Stimulated activated CD8-positive, alpha-beta memory T cell treated with anti-CD3 and anti-CD28 coated beads, Interleukin-15, amount 100 ng/mL, for 48 hours (primary cell): Measurements from ENCODE around the gene ACAP1.
"Not testable (repeated sequence)": the region's sequence is repeated elsewhere in the genome, so short reads cannot be mapped to it uniquely, and the experiment has no call there.

Experiments
- DNase-seq, 2 donors: peaks; one replicate each; pipeline ENCODE4 v3.0.0-alpha.2; 2020; ENCODE audit warnings: low read depth in 2 of 2

Gene ACAP1

DNA sequence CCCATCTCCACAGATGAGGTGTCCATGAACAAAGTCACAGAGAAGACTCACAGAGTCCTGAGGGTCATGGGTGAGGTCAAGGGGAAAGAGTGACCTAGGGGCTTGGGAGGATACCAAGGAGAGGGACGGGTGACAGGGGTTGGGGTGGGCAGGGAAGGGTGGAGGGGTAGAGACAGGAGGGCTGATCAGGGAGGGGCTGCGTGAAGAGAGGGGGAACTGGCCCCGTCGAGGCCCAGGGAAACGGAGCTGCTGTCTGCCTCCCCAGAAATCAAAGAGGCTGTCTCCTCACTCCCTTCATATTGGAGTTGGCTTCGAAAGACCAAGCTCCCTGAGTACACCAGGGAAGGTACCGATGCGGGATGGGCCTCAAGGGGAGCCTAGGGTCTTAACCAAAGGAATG, 19.2 kb downstream of the ACAP1 start:
- no peak for DNase-seq

GRCh38 chr17:7356072-7356549, 19.8 kb downstream of the ACAP1 start:
- DNase-seq, result peak; percentile 77 to 79

DNA sequence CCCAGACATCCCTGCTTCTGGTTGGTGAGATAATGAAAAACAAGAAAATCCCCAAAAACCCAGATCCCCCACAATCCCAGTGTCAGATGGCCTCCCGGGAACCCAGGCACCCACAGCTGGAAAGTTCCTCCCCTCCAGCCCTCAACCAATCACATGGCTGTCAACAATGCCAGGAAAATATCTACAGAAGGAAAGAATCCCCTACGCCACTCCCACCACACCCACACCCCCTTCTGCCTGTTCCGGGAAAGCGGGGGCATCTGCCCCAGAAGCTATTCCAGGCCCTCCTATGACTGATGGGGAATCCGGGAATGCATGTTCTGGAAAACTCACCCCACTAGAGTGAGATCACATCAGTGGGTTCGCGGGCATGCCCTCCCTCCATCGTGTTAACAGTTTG, 20.4 kb downstream of the ACAP1 start:
- no peak for DNase-seq

- no peak for DNase-seq
Observed at GRCh38 chr17:7357381-7357780, 21.1 kb downstream of the ACAP1 start.

DNA sequence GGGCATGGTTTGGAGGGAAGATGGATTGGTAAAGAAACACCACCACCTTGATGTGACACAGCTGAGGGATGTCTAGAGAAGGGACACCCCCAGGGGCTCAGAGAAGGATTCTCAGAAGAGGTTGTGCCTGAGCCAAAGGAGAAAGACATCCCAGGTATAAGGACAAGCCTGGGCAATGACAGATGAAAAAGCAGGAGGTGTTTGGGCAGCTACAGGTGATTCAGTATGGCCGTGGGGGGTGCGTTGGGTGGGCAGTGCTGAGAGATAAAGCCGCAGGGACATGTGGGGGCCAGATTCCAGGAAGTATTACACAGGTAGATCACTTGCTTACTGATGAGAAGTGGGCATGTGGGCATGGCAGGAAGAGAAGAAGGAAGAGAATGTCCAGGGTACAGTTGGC, 25.6 kb downstream of the ACAP1 start:
- no peak for DNase-seq

GRCh38 chr17:7363311-7363710, 27.0 kb downstream of the ACAP1 start:
- no peak for DNase-seq

DNA sequence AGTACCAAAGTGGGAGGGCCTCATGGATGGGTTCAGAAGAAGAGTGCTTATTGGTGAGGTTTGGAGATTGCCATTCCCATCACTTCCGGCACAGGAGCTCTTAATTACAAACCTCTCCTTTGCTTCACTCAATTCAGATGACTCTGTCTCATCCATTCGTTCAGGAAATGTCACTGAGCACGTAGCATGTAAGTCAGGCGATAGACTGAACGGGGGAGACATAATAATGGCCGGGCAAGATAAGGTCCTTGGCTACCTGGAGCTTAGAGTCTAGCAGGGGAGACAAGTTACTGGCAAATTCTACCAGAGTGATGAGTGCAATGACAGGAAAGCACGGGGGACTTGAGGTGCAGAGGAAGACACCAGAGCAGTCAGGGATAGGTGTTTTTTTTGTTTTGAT, 29.6 kb downstream of the ACAP1 start:
- DNase-seq, result not testable (repeated sequence)

DNA sequence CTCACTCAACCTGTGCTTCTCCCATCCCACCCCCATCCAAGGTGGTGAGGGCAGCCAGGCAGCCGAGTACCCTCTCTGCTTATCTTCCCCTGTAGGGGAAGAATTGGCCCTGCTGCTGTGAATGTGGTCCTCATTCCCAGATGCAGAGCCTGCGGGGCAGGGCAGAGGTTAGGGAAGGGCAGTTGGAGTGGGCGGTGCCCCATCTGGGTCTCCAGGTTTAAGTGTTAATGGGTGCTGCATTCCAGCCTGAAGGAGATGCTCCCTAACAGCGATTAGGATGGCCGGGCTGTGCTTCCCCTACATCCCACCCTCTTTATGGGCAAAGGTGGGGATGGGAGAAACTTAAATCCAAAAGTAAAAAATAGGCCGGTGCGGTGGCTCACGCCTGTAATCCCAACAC, 30.8 kb downstream of the ACAP1 start:
- DNase-seq, result no peak

- no peak for DNase-seq
Observed at GRCh38 chr17:7367918-7368598, 31.7 kb downstream of the ACAP1 start.

DNA sequence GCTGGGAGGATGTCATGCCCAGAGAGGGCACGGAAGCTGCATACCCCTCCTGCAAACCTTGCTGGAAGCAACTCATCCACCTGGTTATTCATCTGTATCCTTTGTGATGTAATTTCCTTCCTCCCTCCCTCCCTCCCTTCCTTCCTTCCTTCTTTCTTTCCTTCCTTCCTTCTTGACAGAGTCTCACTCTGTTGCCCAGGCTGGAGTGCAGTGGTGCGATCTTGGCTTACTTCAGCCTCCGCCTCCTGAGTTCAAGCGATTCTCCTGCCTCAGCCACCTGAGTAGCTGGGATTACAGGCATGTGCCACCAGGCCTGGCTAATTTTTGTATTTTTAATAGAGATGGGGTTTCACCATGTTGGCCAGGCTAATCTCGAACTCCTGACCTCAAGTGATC, 32.3 kb downstream of the ACAP1 start:
- not testable (repeated sequence) for DNase-seq

- DNase-seq, result no peak
Observed at GRCh38 chr17:7369825-7370224, 33.5 kb downstream of the ACAP1 start.

GRCh38 chr17:7370853-7371252, 34.5 kb downstream of the ACAP1 start:
- DNase-seq, result no peak

DNA sequence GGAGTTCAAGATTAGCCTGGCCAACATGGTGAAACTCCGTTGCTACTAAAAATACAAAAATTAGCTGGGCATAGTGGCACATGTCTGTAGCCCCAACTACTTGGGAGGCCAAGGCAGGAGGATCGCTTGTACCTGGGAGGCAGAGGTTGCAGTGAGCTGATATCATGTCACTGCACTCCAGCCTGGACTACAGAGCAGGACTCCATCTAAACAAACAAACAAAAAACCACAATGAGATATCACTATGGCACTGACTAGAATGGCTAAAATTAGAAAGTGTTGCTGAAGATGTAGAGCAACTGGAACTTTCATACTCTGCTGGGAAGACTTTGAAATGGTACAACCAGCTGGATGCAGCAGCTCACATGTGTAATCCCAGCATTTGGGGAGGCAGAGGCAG, 38.0 kb downstream of the ACAP1 start:
- DNase-seq, result no peak

- no peak for DNase-seq
Observed at GRCh38 chr17:7379134-7379533, 42.8 kb downstream of the ACAP1 start.

DNA sequence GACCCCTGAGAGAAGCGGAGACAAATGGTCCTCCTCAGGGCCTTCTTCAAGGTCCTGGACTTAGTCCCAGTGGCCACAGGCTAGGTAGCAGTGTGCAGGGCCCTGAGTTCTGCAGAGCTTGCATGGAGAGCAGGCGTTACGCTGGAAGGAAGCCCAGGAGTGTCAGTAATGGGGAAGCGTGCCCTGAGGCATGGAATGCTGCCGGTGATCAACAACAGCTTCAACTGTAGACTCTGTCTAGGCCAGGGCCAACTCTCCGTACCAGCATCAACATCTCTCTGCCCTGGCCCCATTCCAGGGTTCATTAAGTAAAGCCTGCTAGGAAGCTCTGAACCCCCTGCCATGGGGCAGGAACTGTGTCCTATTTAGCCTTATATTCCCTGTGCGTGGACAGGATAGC, 44.0 kb downstream of the ACAP1 start:
- DNase-seq, result no peak

DNA sequence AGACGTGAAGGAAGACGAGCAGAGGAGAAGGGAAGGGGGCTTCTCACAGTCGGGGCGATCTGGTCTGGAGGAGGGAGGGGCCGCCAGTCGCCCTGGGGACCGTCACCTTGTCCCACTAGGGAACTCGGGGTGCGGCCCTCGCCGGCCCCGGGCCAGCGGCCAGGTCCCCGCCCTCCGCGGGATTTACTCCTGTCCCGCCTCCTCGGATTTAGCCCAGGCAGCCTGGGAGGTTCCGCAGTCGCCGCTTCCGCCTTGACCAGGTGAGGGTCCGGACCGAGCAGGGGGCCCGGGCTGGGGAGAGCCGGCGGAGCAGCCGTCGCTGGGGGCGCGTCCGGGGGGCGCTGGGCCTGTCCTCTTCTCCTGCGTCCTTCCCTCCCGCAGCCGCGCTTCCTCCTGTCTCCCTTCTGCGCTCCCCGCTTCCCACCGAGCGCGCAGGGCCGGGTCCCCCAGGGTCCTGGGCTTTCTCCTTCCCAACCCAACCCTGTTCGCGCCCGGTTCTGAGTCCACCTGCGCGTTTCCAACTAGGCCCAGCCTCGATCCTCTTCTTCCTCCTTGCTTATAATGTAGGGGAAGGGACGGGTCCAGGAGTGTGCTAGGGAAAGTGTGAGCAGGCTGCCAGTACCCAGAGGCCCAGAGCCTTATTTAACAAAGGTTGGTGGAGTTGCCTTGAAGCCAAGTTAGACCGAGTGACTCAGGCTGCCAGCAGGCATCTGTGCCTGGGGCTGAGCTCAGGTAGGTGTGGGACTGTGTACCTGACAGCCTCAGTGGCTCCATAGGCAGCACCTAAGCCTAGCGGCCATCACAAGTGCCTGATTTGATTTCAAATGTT, 44.7 kb downstream of the ACAP1 start, which contains the start of gene TNK1:
TSS of gene TNK1 (plus strand) at position 235 of the 829 bp plus-strand sequence. CDS start 1,838 bp downstream, outside the sequence.
- no peak for DNase-seq

DNA sequence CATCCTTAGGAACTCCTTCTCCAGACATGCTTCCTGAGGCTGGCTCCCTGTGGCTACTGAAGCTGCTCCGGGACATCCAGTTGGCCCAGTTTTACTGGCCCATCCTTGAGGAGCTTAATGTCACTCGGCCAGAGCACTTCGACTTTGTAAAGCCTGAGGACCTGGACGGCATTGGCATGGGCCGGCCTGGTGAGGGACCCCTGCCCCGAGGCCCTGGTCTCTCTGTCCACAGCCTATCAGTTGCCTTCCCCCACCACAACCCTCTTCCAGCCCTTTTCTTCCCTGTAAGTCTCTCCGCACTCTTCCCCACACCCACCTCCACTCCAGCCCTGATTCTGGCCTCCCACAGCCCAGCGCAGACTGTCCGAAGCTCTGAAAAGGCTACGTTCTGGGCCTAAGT, 46.6 kb downstream of the ACAP1 start:
- DNase-seq, result no peak

GRCh38 chr17:7383371-7383741, 47.0 kb downstream of the ACAP1 start:
- DNase-seq, result no peak

DNA sequence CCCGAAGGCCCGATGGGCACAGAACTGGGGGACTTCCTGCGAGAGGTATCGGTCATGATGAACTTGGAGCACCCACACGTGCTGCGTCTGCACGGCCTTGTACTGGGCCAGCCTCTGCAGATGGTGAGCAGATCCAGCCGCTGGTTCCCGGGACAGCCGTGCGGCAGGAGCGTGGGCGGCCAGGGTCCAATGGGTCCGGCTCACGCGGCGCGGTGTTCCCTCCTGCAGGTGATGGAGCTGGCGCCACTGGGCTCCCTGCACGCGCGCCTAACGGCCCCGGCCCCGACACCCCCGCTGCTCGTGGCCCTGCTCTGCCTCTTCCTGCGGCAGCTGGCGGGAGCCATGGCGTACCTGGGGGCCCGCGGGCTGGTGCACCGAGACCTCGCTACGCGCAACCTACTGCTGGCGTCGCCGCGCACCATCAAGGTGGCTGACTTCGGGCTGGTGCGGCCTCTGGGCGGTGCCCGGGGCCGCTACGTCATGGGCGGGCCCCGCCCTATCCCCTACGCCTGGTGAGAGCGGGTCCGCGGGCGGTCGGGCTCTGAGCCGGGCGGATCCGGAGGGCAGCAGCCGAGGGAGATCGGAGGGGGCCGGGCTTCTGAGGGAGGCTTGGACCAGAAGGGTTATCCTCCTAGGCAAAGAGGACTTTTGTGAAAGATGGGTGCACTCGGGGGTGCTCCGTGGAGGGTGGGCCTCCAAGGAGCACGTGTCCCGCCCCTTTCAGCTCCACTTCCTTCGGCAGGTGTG, 47.6 kb downstream of the ACAP1 start:
- DNase-seq, result peak; percentile 63 to 70

DNA sequence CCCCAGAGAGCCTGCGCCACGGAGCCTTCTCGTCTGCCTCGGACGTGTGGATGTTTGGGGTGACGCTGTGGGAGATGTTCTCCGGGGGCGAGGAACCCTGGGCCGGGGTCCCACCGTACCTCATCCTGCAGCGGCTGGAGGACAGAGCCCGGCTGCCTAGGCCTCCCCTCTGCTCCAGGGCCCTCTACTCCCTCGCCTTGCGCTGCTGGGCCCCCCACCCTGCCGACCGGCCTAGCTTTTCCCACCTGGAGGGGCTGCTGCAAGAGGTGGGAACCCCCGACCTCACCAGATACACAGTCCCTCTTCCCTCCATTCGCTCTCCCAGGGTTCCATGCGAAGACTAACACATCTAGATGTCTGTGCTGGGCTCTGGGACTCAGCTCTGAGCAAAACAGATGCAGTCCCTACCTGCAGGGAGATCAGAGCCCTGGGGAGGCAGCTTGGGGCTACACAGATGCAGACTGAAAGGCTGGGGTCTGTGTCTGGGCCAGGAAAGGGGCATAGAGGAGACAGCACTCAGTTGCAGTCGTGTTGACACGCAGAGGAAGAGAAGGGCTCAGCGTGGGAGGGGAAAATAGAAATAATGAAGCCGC, 48.3 kb downstream of the ACAP1 start:
- no peak for DNase-seq

DNA sequence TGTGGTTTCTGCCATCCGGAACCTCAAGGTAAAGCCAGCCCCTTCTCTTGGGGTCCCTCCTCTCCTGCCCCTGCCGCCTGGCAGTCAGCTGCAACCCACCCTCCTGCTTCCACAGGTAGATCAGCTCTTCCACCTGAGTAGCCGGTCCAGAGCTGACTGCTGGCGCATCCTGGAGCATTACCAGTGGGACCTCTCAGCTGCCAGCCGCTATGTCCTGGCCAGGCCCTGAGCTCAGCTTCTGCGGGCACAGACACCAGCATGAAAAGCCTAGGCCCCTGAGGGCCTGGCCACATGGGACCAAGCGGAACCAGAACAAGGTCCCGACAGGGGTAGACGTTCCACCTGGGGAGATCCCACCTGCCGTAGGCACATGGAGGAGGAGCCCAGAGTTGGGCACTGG, 52.5 kb downstream of the ACAP1 start:
- DNase-seq, result no peak
